ENCODE data around the gene ATAD3A. TPM values are rescaled to one million over a fixed set of nuclear protein-coding genes. Genes with fewer than 3 reads are reported as not detected.

The ATAD3A gene
- total and polyA plus RNA-seq, 2 of the 4 experiments (the other 2 are of a cell fraction): 27.2 to 34.0 TPM

DNA sequence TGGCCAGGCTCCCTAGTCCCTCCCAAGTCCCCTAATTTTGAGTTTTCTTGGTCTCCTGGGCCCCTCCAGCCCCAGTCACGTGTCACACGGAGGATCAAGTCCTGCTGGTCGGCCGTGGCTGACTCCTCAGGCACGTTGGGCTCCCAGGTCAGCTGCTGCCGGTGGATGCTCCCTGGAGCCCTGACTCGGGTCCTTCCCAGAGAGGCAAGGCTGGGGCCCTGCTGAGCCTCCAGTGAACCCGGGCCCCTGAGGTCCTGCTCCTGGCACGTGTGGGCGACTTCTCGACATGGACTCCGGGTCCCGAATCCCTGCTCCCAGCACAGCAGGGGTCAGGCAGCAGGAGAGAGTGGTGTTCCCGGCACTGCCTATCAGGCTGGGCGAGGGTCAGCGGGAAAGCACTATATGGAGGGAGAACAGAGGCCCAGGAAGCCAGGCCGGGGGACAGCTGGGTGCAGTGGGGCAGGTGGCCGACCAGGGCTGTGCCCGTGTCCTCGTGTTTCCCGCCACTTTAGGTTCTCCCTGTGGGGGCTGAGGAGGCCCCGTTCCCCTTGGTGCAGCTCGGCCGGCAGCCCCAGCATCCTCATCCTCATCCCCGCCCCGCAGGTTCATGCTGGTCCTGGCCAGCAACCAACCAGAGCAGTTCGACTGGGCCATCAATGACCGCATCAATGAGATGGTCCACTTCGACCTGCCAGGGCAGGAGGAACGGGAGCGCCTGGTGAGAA is 15.3 kb downstream of the ATAD3A start:
- in situ Hi-C loops (cut with MboI; ENCODE audit: low sequenced_read_pairs): no loop called here
- Histone ChIP-seq H3K79me1 (ENCODE audit: low read depth in 1 of 2, low read length in 2 of 2) (peaks cover 0 to 6% of the 10 kb centered on the region in 2 experiments; a peak in 2 of 4 replicates), H3K9ac (ENCODE audit: low read depth, low read length) (no peak overlapping the region), H3K18ac (ENCODE audit: low read depth, low read length) (no peak overlapping the region), H2AK9ac (replicated peaks; ENCODE audit: low read depth, low read length, poor library complexity) (no peak overlapping the region), H3K4me3 (ENCODE audit: insufficient read depth, low read depth, low read length) (no peak overlapping the region), H4K20me1 (ENCODE audit: insufficient read depth, low read length) (peaks cover 3% of the 10 kb centered on the region; the same call in 1 of the 2 replicates), H3K9me3 (ENCODE audit: control insufficient read depth, insufficient read depth, low read length) (peaks cover 6% of the 10 kb centered on the region), H3K4me2 (ENCODE audit: low read depth, low read length) (no peak overlapping the region), H3K27ac (ENCODE audit: insufficient read depth, low read length) (no peak overlapping the region), H2AFZ (replicated peaks; ENCODE audit: low read length, poor library complexity) (no peak overlapping the region), H4K91ac (ENCODE audit: insufficient read depth, low read depth, low read length) (no peak overlapping the region), H3K27me3 (ENCODE audit: control insufficient read depth, insufficient read depth, low read length) (no peaks in the 10 kb centered on the region), H4K5ac (ENCODE audit: low read depth, low read length) (no peak overlapping the region), H3K9me1 (ENCODE audit: insufficient read depth, low read length) (no peaks in the 10 kb centered on the region), H3K14ac (replicated peaks; ENCODE audit: low read depth, low read length) (no peak overlapping the region), H2BK5ac (ENCODE audit: low read depth, low read length, poor library complexity, severe bottlenecking) (no peak overlapping the region), H2BK15ac (ENCODE audit: low read depth, low read length) (no peak overlapping the region), H3K4ac (ENCODE audit: low read depth, low read length) (no peak overlapping the region), H3K36me3 (ENCODE audit: control insufficient read depth, insufficient read depth, low read length) (peaks cover 39% of the 10 kb centered on the region), H4K8ac (ENCODE audit: low read depth in 2 of 2, low read length in 2 of 2) (no peak overlapping the region), H2AK5ac (ENCODE audit: low read depth, low read length) (no peak overlapping the region), H2BK120ac (ENCODE audit: low read depth, low read length) (no peak overlapping the region), H3K4me1 (ENCODE audit: control insufficient read depth, insufficient read depth, low read length) (no peaks in the 10 kb centered on the region), H2BK20ac (ENCODE audit: low read depth, low read length) (no peak overlapping the region), H3K23ac (ENCODE audit: low read depth, low read length) (no peak overlapping the region), H3K56ac (ENCODE audit: extremely low read depth, insufficient read depth, low read length) (no peak overlapping the region)
- BruUV-seq (replicated peaks): no TSS peak
- intact Hi-C loops (cut with micrococcal nuclease): no loop called here
- WGBS, 2 experiments (ENCODE audit: extremely low coverage in 2 of 2, insufficient read length in 1 of 2): 96% methylated on average over 16 of the region's 31 CpGs; no CpG with 5 or more reads in 1 of the 2 experiments
- dilution Hi-C loops (cut with HindIII; ENCODE audit: low sequenced_read_pairs, unreplicated experiment): no loop called here
- CTCF ChIA-PET: no interaction called here
- DNase-seq: no peak
- TF ChIP-seq MAZ (IDR thresholded peaks at IDR 0.05; ENCODE audit: borderline replicate concordance, low read depth, low read length) (no peak), MAFK (IDR thresholded peaks at IDR 0.05; ENCODE audit: low read depth, low read length) (no peak), CEBPB (IDR thresholded peaks at IDR 0.05; ENCODE audit: low read depth, low read length) (no peak), USF2 (IDR thresholded peaks at IDR 0.05; ENCODE audit: low read depth, low read length) (no peak), BHLHE40 (IDR thresholded peaks at IDR 0.05; ENCODE audit: low read depth, low read length) (no peak), RCOR1 (IDR thresholded peaks at IDR 0.05; ENCODE audit: insufficient replicate concordance, low read length) (no peak), ELK1 (IDR thresholded peaks at IDR 0.05; ENCODE audit: borderline replicate concordance, low read depth, low read length) (no peak), MXI1 (IDR thresholded peaks at IDR 0.05; ENCODE audit: borderline replicate concordance, low read depth, low read length) (no peak), POLR2A (IDR thresholded peaks at IDR 0.05; ENCODE audit: low read depth, low read length) (no peak), CTCF (conservative IDR thresholded peaks at IDR 0.05; ENCODE audit: low read depth, low read length) (no peak), FOS (IDR thresholded peaks at IDR 0.05; ENCODE audit: low read depth, low read length) (no peak), RFX5 (IDR thresholded peaks at IDR 0.05; ENCODE audit: low read depth, low read length) (no peak), RAD21 (IDR thresholded peaks at IDR 0.05; ENCODE audit: low read length) (no peak), NFE2L2 (IDR thresholded peaks at IDR 0.05; ENCODE audit: low read depth, low read length) (no peak), CHD1 (IDR thresholded peaks at IDR 0.05; ENCODE audit: low read depth, low read length) (no peak), SMC3 (IDR thresholded peaks at IDR 0.05; ENCODE audit: low read depth, low read length) (no peak)
- no peak for ATAC-seq (ENCODE audit: low read depth)
- POLR2A ChIA-PET (ENCODE audit: unreplicated experiment): no interaction called here

Measured in IMR-90 (cell line).